Motor neuron (in vitro differentiated cells): Measurements from ENCODE around the gene COG8. TPM values are rescaled to one million over a fixed set of nuclear protein-coding genes. Genes with fewer than 3 reads are reported as not detected.

Experiments used
- ATAC-seq, 8 experiments: fragments of 200-7000 bp; cut with Tn5 transposase; replicated peaks in 6 of 8; 2 replicates each; pipeline ENCODE4 v1.8.0; 2021; ENCODE audit warnings: mild to moderate bottlenecking in 8 of 8, moderate library complexity in 8 of 8
- H3K27ac ChIP-seq, 2 donors: fragments of 250-450 bp; sonication (Bioruptor Pico); 2 replicates each; pipeline ENCODE4 v1.9.0; 2021; ENCODE audit warnings: antibody characterized with exemption in 2 of 2, mild to moderate bottlenecking in 2 of 2, moderate library complexity in 1 of 2
- H3K4me1 ChIP-seq, 2 donors: fragments of 250-450 bp; sonication (Bioruptor Pico); replicated peaks in 1 of 2; 2 replicates each; pipeline ENCODE4 v1.6.1; 2021; ENCODE audit warnings: antibody characterized with exemption in 2 of 2, mild to moderate bottlenecking in 2 of 2, moderate library complexity in 1 of 2
- H3K4me3 ChIP-seq, 5 donors: fragments of 250-450 bp; sonication (Bioruptor Pico); 2 replicates each; pipeline ENCODE4 v1.9.0; 2021; ENCODE audit warnings: antibody characterized with exemption in 5 of 5, mild to moderate bottlenecking in 5 of 5, moderate library complexity in 4 of 5
- WGBS, 10 experiments: fragments of 450-650 bp; shearing (Covaris generic); methylation state at CpG; one replicate each; pipeline ENCODE4 v1.0.0; 2022; 5-methylcytosine and 5-hydroxymethylcytosine counted together
- in situ Hi-C, 9 experiments: fragments of 400-800 bp; cut with MboI; loops; one replicate each; pipeline ENCODE4 v1.15.0; 2021; ENCODE audit warnings: low sequenced_read_pairs in 9 of 9, low pct_unique_long_range_greater_than_20kb in 2 of 9; ENCODE audit not compliant: unreplicated experiment in 9 of 9
- total RNA-seq, 8 experiments: library from RNA; unstranded; fragments of 300-600 nt; gene quantifications; 2 replicates each; pipeline versions ENCODE4 v1.2.3 to v1.2.4, GENCODE V29; 2022

COG8 gene
- total RNA-seq, 8 experiments from 2014 or later, result 20.8 to 46.9 (median 28.0) TPM

DNA sequence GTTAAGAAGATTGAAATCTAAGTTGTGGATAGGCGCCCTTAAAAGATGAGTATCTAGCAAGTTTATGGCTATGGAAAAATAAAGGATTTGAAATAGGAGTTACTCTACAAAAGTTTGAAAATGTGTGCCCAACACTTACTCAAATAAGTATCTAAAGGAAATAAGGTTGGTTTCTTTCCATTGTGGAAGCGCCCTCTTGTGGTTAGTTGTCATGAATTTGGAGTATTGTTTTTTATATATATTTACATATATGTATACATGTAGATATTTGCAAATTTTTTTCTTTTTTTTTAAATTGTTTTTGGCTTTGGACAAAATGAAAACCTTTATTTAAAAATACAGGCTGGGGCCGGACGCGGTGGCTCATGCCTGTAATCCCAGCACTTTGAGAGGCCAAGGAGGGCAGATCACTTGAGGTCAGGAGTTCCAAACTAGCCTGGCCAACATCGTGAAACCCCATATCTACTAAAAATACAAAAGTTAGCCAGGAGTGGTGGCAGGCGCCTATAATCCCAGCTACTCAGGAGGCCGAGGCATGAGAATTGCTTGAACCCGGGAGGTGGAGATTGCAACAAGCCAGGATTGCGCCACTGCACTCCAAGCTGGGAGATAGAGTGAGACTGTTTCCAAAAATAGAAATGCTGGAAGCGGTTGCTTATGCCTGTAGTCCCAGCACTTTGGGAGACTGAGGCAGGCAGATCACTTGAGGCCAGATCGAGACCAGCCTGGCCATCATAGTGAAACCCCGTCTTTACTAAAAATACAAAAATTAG lies 52.2 kb downstream of the COG8 start:
- H3K4me3 ChIP-seq, result no peak overlapping the region
- 5 to 96% (median 65%) methylated on average over 1 to 10 of the region's 13 CpGs for WGBS, 10 experiments
- peak in 3 of 8 experiments; percentile 68 to 83 (median 78) for ATAC-seq
- H3K27ac ChIP-seq, result no peak overlapping the region
- in situ Hi-C loops, result loop anchor here in 5 of 9 experiments (25.0 kb wide), 2 partner anchors 100 to 125 kb away; partner anchors contain the start of gene SNTB2 (in 1 of the 5)
- H3K4me1 ChIP-seq, result no peaks in the 10 kb centered on the region

DNA sequence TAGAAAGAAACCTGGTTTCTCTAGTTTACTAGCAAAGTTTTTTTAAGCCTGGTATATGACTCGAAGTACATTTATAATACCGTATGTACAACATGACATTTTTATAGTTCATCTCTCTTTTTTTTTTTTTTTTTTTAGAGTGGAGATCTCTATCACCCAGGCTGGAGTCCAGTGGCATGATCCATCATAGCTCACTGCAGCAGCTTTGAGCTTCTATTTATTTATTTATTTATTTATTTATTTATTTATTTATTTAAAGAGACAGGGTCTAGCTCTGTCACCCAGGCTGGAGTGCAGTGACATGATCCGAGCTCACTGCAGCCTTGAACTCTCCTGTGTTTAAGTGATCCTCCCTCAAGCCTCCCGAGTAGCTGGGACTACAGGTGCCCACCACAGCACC lies 54.1 kb downstream of the COG8 start:
- no peaks in the 10 kb centered on the region for H3K4me1 ChIP-seq
- no peak for ATAC-seq
- in situ Hi-C loops, result loop anchor here in 5 of 9 experiments (25.0 kb wide), 2 partner anchors 98 to 123 kb away; partner anchors contain the start of gene SNTB2 (in 1 of the 5)
- 56 to 100% (median 84%) methylated on average over 1 to 4 of the region's 4 CpGs for WGBS, 10 experiments
- H3K4me3 ChIP-seq, result no peak overlapping the region
- no peak overlapping the region for H3K27ac ChIP-seq

DNA sequence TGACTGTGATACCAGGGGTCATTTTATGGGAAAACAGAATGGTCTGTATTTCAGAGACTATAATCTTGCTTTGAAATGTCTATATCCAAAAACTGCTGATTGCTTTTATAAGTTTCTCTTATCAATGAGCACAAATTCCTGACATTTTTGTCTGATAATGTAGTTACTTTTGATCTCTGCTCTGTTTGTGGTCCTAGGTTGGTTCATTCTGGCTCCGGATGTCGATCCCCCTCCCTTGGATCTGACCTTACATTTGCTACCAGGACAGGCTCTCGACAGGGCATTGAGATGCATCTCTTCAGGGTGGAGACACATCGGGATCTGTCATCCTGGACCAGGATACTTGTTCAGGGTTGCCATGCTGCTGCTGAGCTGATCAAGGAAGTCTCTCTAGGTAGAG lies 55.5 kb downstream of the COG8 start:
- ATAC-seq, result no peak
- Histone ChIP-seq H3K27ac (no peak overlapping the region), H3K4me1 (no peaks in the 10 kb centered on the region), H3K4me3 (no peak overlapping the region)
- 81 to 100% (median 94%) methylated on average over 1 to 4 of the region's 4 CpGs for WGBS, 10 experiments
- in situ Hi-C loops, result loop anchor here in 5 of 9 experiments (25.0 kb wide), 2 partner anchors 97 to 122 kb away; partner anchors contain the start of gene SNTB2 (in 1 of the 5)

DNA sequence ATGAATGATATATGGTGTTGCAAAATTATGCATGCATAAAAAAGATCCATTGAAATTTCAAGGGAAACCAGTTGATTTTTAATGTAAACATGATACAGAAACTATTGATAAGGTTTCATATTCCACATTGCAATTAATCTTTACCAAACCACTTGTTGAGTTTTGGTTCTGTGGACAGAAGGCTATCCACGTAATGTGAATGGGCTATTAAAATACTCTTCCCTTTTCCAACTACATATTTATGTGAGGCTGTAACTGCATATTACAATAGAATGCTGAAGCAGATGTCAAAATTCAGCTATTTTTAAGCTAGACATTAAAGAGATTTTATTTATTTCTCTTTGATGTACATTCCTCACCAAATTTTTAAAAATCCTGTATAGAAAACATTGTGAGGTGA lies 62.0 kb downstream of the COG8 start:
- in situ Hi-C loops, result loop anchor here in 5 of 9 experiments (25.0 kb wide), 2 partner anchors 90 to 115 kb away; partner anchors contain the start of gene SNTB2 (in 1 of the 5)
- Histone ChIP-seq H3K4me3 (no peak overlapping the region), H3K27ac (no peak overlapping the region), H3K4me1 (no peaks in the 10 kb centered on the region)
- 0 to 100% (median 89%) methylated on average over 1 of the region's 1 CpG; no CpG with 5 or more reads in 1 of the 10 experiments for WGBS, 10 experiments
- peak in 1 of 8 experiments; percentile 75 for ATAC-seq

Other genes with a start within 250 kb of the COG8 start
- gene HAS3, start 233.9 kb downstream of the COG8 start, total RNA-seq, result 10 to 100 TPM in 3 of 8 experiments, 1 to 10 TPM in 5; 1.0 to 38.8 (median 2.5) TPM
- gene CHTF8, start 207.0 kb downstream of the COG8 start, total RNA-seq, result 100 to 1,000 TPM in 1 of 8 experiments, 10 to 100 TPM in 7; 29.4 to 111 (median 54.2) TPM
- 10 to 100 TPM; 13.3 to 71.5 (median 24.4) TPM for gene UTP4, start 206.9 kb downstream of the COG8 start, total RNA-seq
- 10 to 100 TPM in 3 of 8 experiments, 1 to 10 TPM in 5; 4.7 to 34.7 (median 9.2) TPM for gene SNTB2, start 152.4 kb downstream of the COG8 start, total RNA-seq
- gene VPS4A, start 28.2 kb downstream of the COG8 start, total RNA-seq, result 10 to 100 TPM; 28.3 to 51.8 (median 42.8) TPM
- 10 to 100 TPM in 1 of 8 experiments, 1 to 10 TPM in 7; 3.0 to 12.8 (median 5.8) TPM for gene PDF, start 9.0 kb downstream of the COG8 start, total RNA-seq
- 10 to 100 TPM; 10.2 to 44.6 (median 22.4) TPM for gene NIP7, start 208 bp upstream of the COG8 start, total RNA-seq
- 1 to 10 TPM in 3 of 8 experiments, under 1 TPM in 5; 0.33 to 3.8 (median 0.79) TPM for gene TMED6, start 12.2 kb upstream of the COG8 start, total RNA-seq
- gene TERF2, start 46.4 kb upstream of the COG8 start, total RNA-seq, result 10 to 100 TPM; 10.0 to 32.6 (median 20.5) TPM
- gene CYB5B, start 85.1 kb upstream of the COG8 start, total RNA-seq, result 100 to 1,000 TPM in 2 of 8 experiments, 10 to 100 TPM in 6; 26.4 to 139 (median 81.4) TPM
- 10 to 100 TPM in 6 of 8 experiments, 1 to 10 TPM in 2; 8.1 to 68.6 (median 19.1) TPM for gene NFAT5, start 226.4 kb upstream of the COG8 start, total RNA-seq